Measurements from ENCODE around the gene CMSS1.

- TF ChIP-seq ZNF274 (IDR thresholded peaks at IDR 0.05; ENCODE audit: low read length) (no peak), ZNF274 (tag by site-specific recombination; IDR thresholded peaks at IDR 0.05; ENCODE audit: borderline replicate concordance) (no peak), REST (tag by site-specific recombination; IDR thresholded peaks at IDR 0.05) (no peak), REPIN1 (tag by site-specific recombination; IDR thresholded peaks at IDR 0.05; ENCODE audit: low read depth) (no peak), PRDM10 (tag by site-specific recombination; IDR thresholded peaks at IDR 0.05) (no peak), HOXD13 (CRISPR knock-in tag; IDR thresholded peaks at IDR 0.05; ENCODE audit: borderline replicate concordance) (no peak), CTCF (tag by site-specific recombination; IDR thresholded peaks at IDR 0.05) (no peak), ZNF600 (tag by site-specific recombination; IDR thresholded peaks at IDR 0.05) (no peak), ZNF623 (tag by site-specific recombination; IDR thresholded peaks at IDR 0.05) (no peak), ZNF140 (tag by site-specific recombination; IDR thresholded peaks at IDR 0.05) (no peak)
Observed at GRCh38 chr3:99955773-99956562, 138.3 kb downstream of the CMSS1 start.
